Umbilical cord (tissue), 2 donors: Measurements from ENCODE around the gene ZNF200. TPM values are rescaled to one million over a fixed set of nuclear protein-coding genes. Genes with fewer than 3 reads are reported as not detected.

Experiments
- DNase-seq: peaks from one replicate; pipeline ENCODE4 v3.0.0-alpha.2; 2015; ENCODE audit warnings: low spot score
- total RNA-seq: library from RNA; depleted of rRNA; stranded (reverse); fragments of >200 nt; gene quantifications from one replicate; pipeline ENCODE4 v1.2.3, GENCODE V29; 2014; ENCODE audit warnings: low replicate concordance; ENCODE audit not compliant: insufficient read depth

The ZNF200 gene
- total RNA-seq, 1 donor from 2014 or later, result 13.5 TPM

DNA sequence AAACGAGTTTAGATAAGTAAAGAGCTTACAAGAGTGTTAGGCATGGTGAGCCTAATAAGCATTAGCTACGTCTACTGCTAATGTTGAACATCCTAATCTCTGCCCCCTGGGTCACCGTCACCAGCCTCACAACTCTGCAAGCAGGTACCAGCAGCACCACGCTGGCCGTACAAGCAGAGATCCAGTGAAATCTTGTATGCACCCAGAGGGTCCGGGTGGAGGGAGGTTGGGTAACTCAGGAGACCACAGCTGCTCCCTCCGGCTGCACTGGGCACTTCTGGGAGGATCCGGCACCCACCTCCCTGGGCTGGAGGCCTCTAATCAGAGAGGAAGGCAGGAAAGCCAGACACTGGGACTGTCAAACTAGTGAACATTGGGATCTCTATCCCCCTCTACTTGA, 55.3 kb downstream of the ZNF200 start:
- no peak for DNase-seq

- no peak for DNase-seq
Measured at GRCh38 chr16:3175157-3176093, 59.5 kb downstream of the ZNF200 start.

GRCh38 chr16:3174618-3175148, 60.3 kb downstream of the ZNF200 start:
- DNase-seq, result no peak

DNA sequence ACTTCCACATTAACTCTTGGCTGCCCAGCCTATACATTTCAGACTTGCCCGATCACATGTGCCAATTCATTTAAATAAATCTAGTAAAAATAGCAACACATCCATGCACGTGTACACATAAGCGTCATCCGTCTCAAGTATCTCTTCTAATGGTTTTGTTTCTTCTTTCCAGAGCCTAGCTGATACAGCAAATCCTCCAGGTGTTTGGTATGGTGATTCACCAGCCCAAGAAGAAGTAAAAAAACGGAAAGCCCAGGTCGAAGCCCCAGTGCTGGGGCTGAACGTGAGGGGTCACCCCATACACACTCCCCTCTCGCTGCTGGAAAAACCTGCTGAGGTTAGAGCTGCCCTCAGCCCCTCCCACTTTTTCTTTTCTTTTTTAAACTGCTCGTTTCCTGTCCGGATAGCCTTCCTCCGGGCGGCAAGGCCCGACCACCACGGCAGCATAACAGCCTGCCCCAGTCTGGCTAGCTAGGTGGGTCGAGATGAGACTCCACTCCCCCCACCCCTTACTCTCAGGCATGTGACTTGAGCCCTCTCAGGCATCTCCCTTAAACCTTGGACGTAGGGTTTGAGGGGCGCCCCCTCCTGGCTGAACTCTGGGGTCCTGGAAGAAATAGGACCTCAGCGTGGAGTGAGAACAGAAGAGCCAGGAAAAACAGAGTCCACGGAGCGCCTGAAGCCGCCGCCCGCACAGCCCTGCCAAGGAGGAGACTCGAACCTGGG, 60.9 kb downstream of the ZNF200 start:
- no peak for DNase-seq

Other genes starting within 250 kb of the ZNF200 start
- not detected for gene CLDN9, start 222.2 kb downstream of the ZNF200 start, total RNA-seq
- gene CLDN6, start 217.0 kb downstream of the ZNF200 start, total RNA-seq, result 0.72 TPM
- 150 TPM for gene TNFRSF12A, start 214.8 kb downstream of the ZNF200 start, total RNA-seq
- gene HCFC1R1, start 211.2 kb downstream of the ZNF200 start, total RNA-seq, result 3.1 TPM
- gene THOC6, start 211.1 kb downstream of the ZNF200 start, total RNA-seq, result 29.4 TPM
- 2.2 TPM for gene BICDL2, start 198.2 kb downstream of the ZNF200 start, total RNA-seq
- gene MMP25, start 188.6 kb downstream of the ZNF200 start, total RNA-seq, result 0.24 TPM
- gene IL32, start 169.5 kb downstream of the ZNF200 start, total RNA-seq, result 13.2 TPM
- gene ZSCAN10, start 135.9 kb downstream of the ZNF200 start, total RNA-seq, result not detected
- gene ZNF205, start 122.6 kb downstream of the ZNF200 start, total RNA-seq, result 8.9 TPM
- 0.96 TPM for gene ZNF213, start 100.1 kb downstream of the ZNF200 start, total RNA-seq
- gene OR1F1, start 47.0 kb downstream of the ZNF200 start, total RNA-seq, result 0.96 TPM
- 6.7 TPM for gene MEFV, start 21.5 kb upstream of the ZNF200 start, total RNA-seq
- 53.7 TPM for gene ZNF263, start 48.3 kb upstream of the ZNF200 start, total RNA-seq
- 20.5 TPM for gene TIGD7, start 70.3 kb upstream of the ZNF200 start, total RNA-seq
- gene ZNF75A, start 70.3 kb upstream of the ZNF200 start, total RNA-seq, result 28.4 TPM
- 3.6 TPM for gene OR2C1, start 120.7 kb upstream of the ZNF200 start, total RNA-seq
- gene ZSCAN32, start 165.8 kb upstream of the ZNF200 start, total RNA-seq, result 13.7 TPM
- gene ZNF174, start 166.1 kb upstream of the ZNF200 start, total RNA-seq, result 3.9 TPM
- gene ZNF597, start 208.3 kb upstream of the ZNF200 start, total RNA-seq, result 6.0 TPM
- gene NAA60, start 208.5 kb upstream of the ZNF200 start, total RNA-seq, result 41.9 TPM